Activated CD4-positive, CD25-positive, alpha-beta regulatory T cell (primary cell): ENCODE results near the gene GPC6.
A peak's percentile ranks its signal among the peaks of the same experiment; 100 is the strongest.

Source experiments
- DNase-seq, 4 experiments: peaks; one replicate each; lab custom pipeline; 2025; lab: John Stamatoyannopoulos, UW

Gene GPC6

GRCh38 chr13:94351292-94351990 lies 1124.8 kb downstream of the GPC6 start:
- no peak for DNase-seq

GRCh38 chr13:94352057-94352456 lies 1125.5 kb downstream of the GPC6 start:
- no peak for DNase-seq

GRCh38 chr13:94353167-94353710 lies 1126.6 kb downstream of the GPC6 start:
- no peak for DNase-seq

- no peak for DNase-seq
These were observed 1133.3 kb downstream of the GPC6 start for GRCh38 chr13:94359875-94360274.

- DNase-seq, result peak; percentile 9 to 27 (median 16)
These were observed 1135.9 kb downstream of the GPC6 start for GRCh38 chr13:94362411-94362909.

GRCh38 chr13:94366677-94367076 lies 1140.1 kb downstream of the GPC6 start:
- DNase-seq, result no peak

GRCh38 chr13:94369972-94370436 lies 1143.4 kb downstream of the GPC6 start:
- DNase-seq, result no peak

- DNase-seq, result no peak
These were observed 1145.2 kb downstream of the GPC6 start for GRCh38 chr13:94371855-94372254.

- DNase-seq, result no peak
These were observed 1155.9 kb downstream of the GPC6 start for GRCh38 chr13:94382517-94382916.

- no peak for DNase-seq
These were observed 1156.4 kb downstream of the GPC6 start for GRCh38 chr13:94382960-94383359.

GRCh38 chr13:94384231-94384905 lies 1157.8 kb downstream of the GPC6 start:
- no peak for DNase-seq

GRCh38 chr13:94387047-94387446 lies 1160.4 kb downstream of the GPC6 start:
- DNase-seq, result no peak

GRCh38 chr13:94389604-94390351 lies 1163.2 kb downstream of the GPC6 start:
- no peak for DNase-seq

GRCh38 chr13:94390881-94391280 lies 1164.3 kb downstream of the GPC6 start:
- no peak for DNase-seq

GRCh38 chr13:94394723-94395122 lies 1168.1 kb downstream of the GPC6 start:
- DNase-seq, result no peak

- DNase-seq, result no peak
These were observed 1169.3 kb downstream of the GPC6 start for GRCh38 chr13:94395860-94396259.

- DNase-seq, result no peak
These were observed 1173.2 kb downstream of the GPC6 start for GRCh38 chr13:94399812-94400211.

- DNase-seq, result no peak
These were observed 1174.3 kb downstream of the GPC6 start for GRCh38 chr13:94400874-94401273.

GRCh38 chr13:94408314-94409036 lies 1181.9 kb downstream of the GPC6 start:
- no peak for DNase-seq

- DNase-seq, result no peak
These were observed 1185.1 kb downstream of the GPC6 start for GRCh38 chr13:94411747-94412146.

- no peak for DNase-seq
These were observed 1186.4 kb downstream of the GPC6 start for GRCh38 chr13:94412870-94413597.
